ENCODE measurements around the gene ST7.
A peak's percentile ranks its signal among the peaks of the same experiment; 100 is the strongest.
"Not testable (repeated sequence)": the region's sequence is repeated elsewhere in the genome, so short reads cannot be mapped to it uniquely, and the experiment has no call there.

ST7 gene

GRCh38 chr7:117238937-117239336 lies 285.6 kb downstream of the ST7 start:
- no peak for DNase-seq

GRCh38 chr7:117241088-117241487 lies 287.8 kb downstream of the ST7 start:
- no peak for DNase-seq

- no peak for DNase-seq
Observed at GRCh38 chr7:117243390-117243789, 290.1 kb downstream of the ST7 start.

- not testable (repeated sequence) for DNase-seq
Observed at GRCh38 chr7:117245703-117246102, 292.4 kb downstream of the ST7 start.

- no peak for DNase-seq
Observed at GRCh38 chr7:117247809-117248208, 294.5 kb downstream of the ST7 start.

- DNase-seq, result no peak
Observed at GRCh38 chr7:117248829-117249228, 295.5 kb downstream of the ST7 start.

GRCh38 chr7:117249696-117250095 lies 296.4 kb downstream of the ST7 start:
- DNase-seq, result no peak

- DNase-seq, result no peak
Observed at GRCh38 chr7:117250245-117250644, 296.9 kb downstream of the ST7 start.

- DNase-seq, result no peak
Observed at GRCh38 chr7:117250801-117251200, 297.5 kb downstream of the ST7 start.

- DNase-seq, result no peak
Observed at GRCh38 chr7:117251687-117252086, 298.4 kb downstream of the ST7 start.

- DNase-seq, result no peak
Observed at GRCh38 chr7:117259615-117260014, 306.3 kb downstream of the ST7 start.

GRCh38 chr7:117262546-117262945 lies 309.2 kb downstream of the ST7 start:
- DNase-seq, result no peak

- DNase-seq, result no peak
Observed at GRCh38 chr7:117264716-117265115, 311.4 kb downstream of the ST7 start.

- no peak for DNase-seq
Observed at GRCh38 chr7:117269417-117269816, 316.1 kb downstream of the ST7 start.

GRCh38 chr7:117269886-117270285 lies 316.6 kb downstream of the ST7 start:
- no peak for DNase-seq

GRCh38 chr7:117270371-117270770 lies 317.1 kb downstream of the ST7 start:
- DNase-seq, result no peak

- DNase-seq, result no peak
Observed at GRCh38 chr7:117271566-117271965, 318.3 kb downstream of the ST7 start.

GRCh38 chr7:117272017-117272759 lies 318.9 kb downstream of the ST7 start:
- DNase-seq, result no peak

GRCh38 chr7:117273325-117273724 lies 320.0 kb downstream of the ST7 start:
- no peak for DNase-seq

GRCh38 chr7:117273814-117274225 lies 320.5 kb downstream of the ST7 start:
- DNase-seq, result peak; percentile 37 to 62

- no peak for DNase-seq
Observed at GRCh38 chr7:117274951-117275350, 321.6 kb downstream of the ST7 start.

- no peak for DNase-seq
Observed at GRCh38 chr7:117277576-117277975, 324.3 kb downstream of the ST7 start.

GRCh38 chr7:117278040-117278439 lies 324.7 kb downstream of the ST7 start:
- DNase-seq, result no peak

GRCh38 chr7:117279203-117279602 lies 325.9 kb downstream of the ST7 start:
- no peak for DNase-seq

Data from NCI-H526 (cell line).